ENCODE data around the gene DECR2.

DNA sequence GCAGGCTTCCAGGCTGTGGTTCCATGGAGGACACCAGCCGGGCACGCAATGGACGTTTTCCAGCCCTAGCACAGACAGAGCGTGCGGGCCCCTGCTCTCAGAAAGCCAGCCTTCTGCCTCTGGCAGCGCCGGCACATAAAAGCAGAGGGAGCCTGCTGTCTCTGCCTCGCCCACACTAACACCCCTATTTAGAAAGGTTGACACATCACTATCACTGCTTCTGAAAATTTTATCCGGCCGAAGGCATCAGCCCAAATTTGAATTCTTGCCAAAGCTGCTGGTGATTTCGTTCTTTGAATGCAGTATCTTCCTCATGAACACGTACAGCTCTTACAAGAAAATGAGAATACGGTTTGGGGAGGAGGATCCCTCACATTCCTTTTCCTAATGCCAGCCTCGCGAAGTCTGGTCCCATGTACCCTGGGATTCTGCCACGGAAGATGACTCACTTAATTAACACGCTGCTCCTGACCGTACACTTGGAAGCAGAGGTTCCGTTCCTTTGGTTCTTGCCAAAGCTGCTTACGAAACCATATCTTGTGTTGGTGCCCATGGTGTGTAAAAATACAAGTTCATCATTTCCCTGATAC lies 22.4 kb downstream of the DECR2 start:
- TF ChIP-seq, protein P1, sequence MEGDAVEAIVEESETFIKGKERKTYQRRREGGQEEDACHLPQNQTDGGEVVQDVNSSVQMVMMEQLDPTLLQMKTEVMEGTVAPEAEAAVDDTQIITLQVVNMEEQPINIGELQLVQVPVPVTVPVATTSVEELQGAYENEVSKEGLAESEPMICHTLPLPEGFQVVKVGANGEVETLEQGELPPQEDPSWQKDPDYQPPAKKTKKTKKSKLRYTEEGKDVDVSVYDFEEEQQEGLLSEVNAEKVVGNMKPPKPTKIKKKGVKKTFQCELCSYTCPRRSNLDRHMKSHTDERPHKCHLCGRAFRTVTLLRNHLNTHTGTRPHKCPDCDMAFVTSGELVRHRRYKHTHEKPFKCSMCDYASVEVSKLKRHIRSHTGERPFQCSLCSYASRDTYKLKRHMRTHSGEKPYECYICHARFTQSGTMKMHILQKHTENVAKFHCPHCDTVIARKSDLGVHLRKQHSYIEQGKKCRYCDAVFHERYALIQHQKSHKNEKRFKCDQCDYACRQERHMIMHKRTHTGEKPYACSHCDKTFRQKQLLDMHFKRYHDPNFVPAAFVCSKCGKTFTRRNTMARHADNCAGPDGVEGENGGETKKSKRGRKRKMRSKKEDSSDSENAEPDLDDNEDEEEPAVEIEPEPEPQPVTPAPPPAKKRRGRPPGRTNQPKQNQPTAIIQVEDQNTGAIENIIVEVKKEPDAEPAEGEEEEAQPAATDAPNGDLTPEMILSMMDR (IDR thresholded peaks at IDR 0.05), result no peak
- TF ChIP-seq POLR2A (IDR thresholded peaks at IDR 0.05) (no peak), EP300 (IDR thresholded peaks at IDR 0.05) (no peak)

All from stomach (tissue), 4 donors.